A549 (cell line): ENCODE results near the gene HS6ST1. TPM values are rescaled to one million over a fixed set of nuclear protein-coding genes. Genes with fewer than 3 reads are reported as not detected.

ENCODE experiments used
- ATAC-seq, 2 experiments: fragments of 200-7000 bp in 1 of 2; fragments of >200 bp in 1 of 2; cut with Nextera tagmentation in 1 of 2; cut with Tn5 transposase in 1 of 2; 3 replicates each; pipeline versions ENCODE4 v1.8.0 to v1.9.1; 2018 to 2020; ENCODE audit warnings: mild to moderate bottlenecking in 1 of 2, moderate library complexity in 1 of 2
- CTCF ChIA-PET: fragments of 300-600 bp; sonication (Branson Sonifier 250); formaldehyde crosslinking; extraction: SDS; loops from one replicate; lab custom pipeline; 2021; ENCODE audit warnings: antibody characterized with exemption, inconsistent platforms; lab: Yijun Ruan, JAX
- POLR2A ChIA-PET: fragments of 350-600 bp; formaldehyde crosslinking; extraction: SDS; loops from one replicate; lab custom pipeline; 2021; ENCODE audit warnings: antibody characterized with exemption, inconsistent platforms; lab: Yijun Ruan, JAX
- DNase-seq, 2 experiments: peaks; one replicate each; pipeline versions ENCODE4 v3.0.0 to v3.0.0-alpha.2; 2011 to 2016; ENCODE audit warnings: low read depth in 1 of 2, low spot score in 1 of 2
- FAIRE-seq: peaks from 2 replicates; lab custom pipeline; 2011; peaks lifted over from hg19 to GRCh38; lab: Jason Lieb, UNC
- H3K27ac ChIP-seq, 2 experiments: fragments of >200 bp; sonication (Bioruptor Twin); formaldehyde crosslinking; 3 replicates each; pipeline ENCODE4 v1.5.1; 2016 to 2017
- H3K4me1 ChIP-seq: fragments of >200 bp; sonication (Bioruptor Twin); formaldehyde crosslinking; 3 replicates; pipeline ENCODE4 v1.6.1; 2016
- H3K4me2 ChIP-seq: fragments of >200 bp; sonication (Bioruptor Twin); formaldehyde crosslinking; 3 replicates; pipeline ENCODE4 v1.6.1; 2016
- H3K4me3 ChIP-seq: fragments of >200 bp; sonication (Bioruptor Twin); formaldehyde crosslinking; 3 replicates; pipeline ENCODE4 v1.5.1; 2016
- H3K9me3 ChIP-seq: fragments of >200 bp; sonication (Bioruptor Twin); formaldehyde crosslinking; 3 replicates; pipeline ENCODE4 v1.6.1; 2016
- CBX2 ChIP-seq: fragments of 200-600 bp; sonication (generic); IDR thresholded peaks from 2 replicates; pipeline ENCODE4 v1.6.1; 2016; ENCODE audit warnings: low read depth, mild to moderate bottlenecking, borderline replicate concordance
- EHMT2 ChIP-seq: fragments of 200-600 bp; sonication (generic); IDR thresholded peaks from 2 replicates; pipeline ENCODE4 v1.6.1; 2016; ENCODE audit warnings: antibody characterized with exemption, low read depth, mild to moderate bottlenecking, moderate library complexity
- HES2 ChIP-seq: fragments of >200 bp; sonication (Bioruptor Twin); formaldehyde crosslinking; IDR thresholded peaks from 2 replicates; pipeline ENCODE4 v1.6.1; 2016
- HEYL ChIP-seq: fragments of 250-450 bp; sonication (Bioruptor Pico); IDR thresholded peaks from 2 replicates; pipeline ENCODE4 v1.8.0; 2021; ENCODE audit warnings: mild to moderate bottlenecking, moderate library complexity
- HOXA7 ChIP-seq: fragments of 250-450 bp; sonication (Bioruptor Pico); IDR thresholded peaks from 2 replicates; pipeline ENCODE4 v1.5.0; 2020; ENCODE audit warnings: mild to moderate bottlenecking, moderate library complexity
- HOXB13 ChIP-seq: fragments of 250-450 bp; sonication (Bioruptor Pico); IDR thresholded peaks from 2 replicates; pipeline ENCODE4 v1.5.0; 2020; ENCODE audit warnings: low read depth, mild to moderate bottlenecking, moderate library complexity
- HOXB5 ChIP-seq: fragments of 250-450 bp; sonication (Bioruptor Pico); IDR thresholded peaks from 2 replicates; pipeline ENCODE4 v1.5.0; 2020; ENCODE audit warnings: mild to moderate bottlenecking, moderate library complexity
- JUN ChIP-seq, 2 experiments: fragments of >200 bp; sonication (Bioruptor Twin); formaldehyde crosslinking; IDR thresholded peaks; 2 replicates in 1 of 2; 3 replicates in 1 of 2; pipeline ENCODE4 v1.6.1; 2016 to 2017
- KDM1A ChIP-seq: fragments of 200-600 bp; sonication (generic); IDR thresholded peaks from 2 replicates; pipeline ENCODE4 v1.6.1; 2016; ENCODE audit warnings: low read depth, mild to moderate bottlenecking
- NFE2L2 ChIP-seq: fragments of 150-350 bp; conservative IDR thresholded peaks from 2 replicates; pipeline ENCODE4 v1.6.1; 2014; ENCODE audit warnings: low read length
- NPAS2 ChIP-seq: fragments of 250-450 bp; sonication (Bioruptor Pico); IDR thresholded peaks from 2 replicates; pipeline ENCODE4 v1.8.0; 2022; ENCODE audit warnings: mild to moderate bottlenecking, moderate library complexity, borderline replicate concordance
- PBX3 ChIP-seq: IDR thresholded peaks from 2 replicates; pipeline ENCODE4 v1.6.1; 2012
- POLR2AphosphoS2 ChIP-seq: conservative IDR thresholded peaks from 2 replicates; pipeline ENCODE4 v1.6.1; 2012; ENCODE audit warnings: low read length, improper control_type of control experiment, inconsistent platforms
- RNF2 ChIP-seq: fragments of 200-600 bp; sonication (generic); IDR thresholded peaks from 2 replicates; pipeline ENCODE4 v1.6.1; 2016; ENCODE audit warnings: low read depth, mild to moderate bottlenecking, antibody characterized with exemption, moderate library complexity, borderline replicate concordance
- SMC3 ChIP-seq: fragments of >200 bp; sonication (Bioruptor Twin); formaldehyde crosslinking; IDR thresholded peaks from 3 replicates; pipeline ENCODE4 v1.6.1; 2018; ENCODE audit warnings: inconsistent platforms
- TFCP2L1 ChIP-seq: fragments of 250-450 bp; sonication (Bioruptor Pico); IDR thresholded peaks from 2 replicates; pipeline ENCODE4 v1.5.0; 2021; ENCODE audit warnings: mild to moderate bottlenecking
- TP53 ChIP-seq: fragments of 250-450 bp; sonication (Bioruptor Pico); IDR thresholded peaks from 2 replicates; pipeline ENCODE4 v1.5.0; 2021; ENCODE audit warnings: mild to moderate bottlenecking, moderate library complexity
- ZSCAN20 ChIP-seq: fragments of 250-450 bp; sonication (Bioruptor Pico); IDR thresholded peaks from 2 replicates; pipeline ENCODE4 v1.8.0; 2022; ENCODE audit warnings: mild to moderate bottlenecking, moderate library complexity
- WGBS: methylation state at CpG from one replicate; pipeline ENCODE4 v1.1.6; 2017; ENCODE audit errors: missing lambda C conversion rate; 5-methylcytosine and 5-hydroxymethylcytosine counted together
- polyA plus RNA-seq, 4 experiments: library from polyadenylated mRNA; depleted of rRNA in 3 of 4; stranded (reverse); fragments of >200 nt; fragmentation: RNase III in 1 of 4; extraction: RNeasy Plus Mini Kit Qiagen cat#74134 plus additional on column Dnase treatment in 1 of 4; gene quantifications; 2 replicates in 3 of 4; 3 replicates in 1 of 4; pipeline ENCODE4 v1.2.3, GENCODE V29; 2011 to 2017
- TF ChIP-seq, protein P1 (sequence below): fragments of >200 bp; sonication (Bioruptor Twin); formaldehyde crosslinking; IDR thresholded peaks from 3 replicates; pipeline ENCODE4 v1.5.1; 2016
- TF ChIP-seq, protein P2 (sequence below): fragments of 250-450 bp; sonication (Bioruptor Pico); IDR thresholded peaks from 2 replicates; pipeline ENCODE4 v1.5.0; 2021; ENCODE audit warnings: mild to moderate bottlenecking, moderate library complexity, borderline replicate concordance
- TF ChIP-seq, protein P3 (sequence below): fragments of 200-600 bp; sonication (generic); IDR thresholded peaks from 2 replicates; pipeline ENCODE4 v1.6.1; 2016; ENCODE audit warnings: antibody characterized with exemption, mild to moderate bottlenecking, moderate library complexity
- TF ChIP-seq, protein P4 (sequence below): fragments of 150-350 bp; IDR thresholded peaks from 2 replicates; pipeline ENCODE4 v1.6.1; 2014; ENCODE audit warnings: low read depth, mild to moderate bottlenecking, low read length

Gene HS6ST1
- polyA plus RNA-seq, 2 of the 4 experiments (the other 2 are of a cell fraction): 3.8 to 11.6 TPM

DNA sequence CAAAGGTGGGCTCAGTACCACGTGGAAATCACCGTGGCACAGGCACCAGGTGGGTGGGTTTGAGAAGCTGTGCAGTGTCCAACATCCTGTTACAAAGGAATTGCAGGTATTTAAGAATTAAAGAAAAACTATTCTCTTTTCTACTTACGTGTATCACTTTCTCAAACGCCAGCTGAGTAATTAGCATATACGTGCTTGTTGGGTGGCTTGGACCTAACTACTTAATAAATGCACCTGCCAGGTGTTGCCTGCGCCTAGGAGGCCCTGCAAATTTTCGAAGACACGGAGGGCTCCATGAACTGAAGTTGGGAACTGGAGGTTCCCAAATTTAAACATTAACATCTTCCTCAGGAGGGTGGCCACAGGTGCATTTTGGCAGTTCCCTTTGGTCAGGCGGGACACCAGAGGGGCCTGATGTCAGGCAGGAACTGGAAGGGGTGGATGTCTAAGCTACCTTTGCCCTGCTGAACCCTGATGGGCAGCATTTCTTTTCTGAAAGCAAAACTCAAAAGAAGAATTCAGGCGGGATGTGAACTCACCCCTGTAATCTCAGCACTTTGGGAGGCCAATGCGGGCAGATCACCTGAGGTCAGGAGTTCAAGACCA, 84.8 kb downstream of the HS6ST1 start:
- CTCF ChIA-PET: interaction anchor here (0.6 to 5.2 kb wide), 11 partner anchors 9 to 356 kb away, joined by 3 to 35 read pairs (median 4); no protein-coding TSS in a partner anchor
- ATAC-seq: 0 out of 6 replicates have a peak, but pooled peaks of 1 of the 2 experiments have one; percentile 1
- POLR2A ChIA-PET: no interaction called here

DNA sequence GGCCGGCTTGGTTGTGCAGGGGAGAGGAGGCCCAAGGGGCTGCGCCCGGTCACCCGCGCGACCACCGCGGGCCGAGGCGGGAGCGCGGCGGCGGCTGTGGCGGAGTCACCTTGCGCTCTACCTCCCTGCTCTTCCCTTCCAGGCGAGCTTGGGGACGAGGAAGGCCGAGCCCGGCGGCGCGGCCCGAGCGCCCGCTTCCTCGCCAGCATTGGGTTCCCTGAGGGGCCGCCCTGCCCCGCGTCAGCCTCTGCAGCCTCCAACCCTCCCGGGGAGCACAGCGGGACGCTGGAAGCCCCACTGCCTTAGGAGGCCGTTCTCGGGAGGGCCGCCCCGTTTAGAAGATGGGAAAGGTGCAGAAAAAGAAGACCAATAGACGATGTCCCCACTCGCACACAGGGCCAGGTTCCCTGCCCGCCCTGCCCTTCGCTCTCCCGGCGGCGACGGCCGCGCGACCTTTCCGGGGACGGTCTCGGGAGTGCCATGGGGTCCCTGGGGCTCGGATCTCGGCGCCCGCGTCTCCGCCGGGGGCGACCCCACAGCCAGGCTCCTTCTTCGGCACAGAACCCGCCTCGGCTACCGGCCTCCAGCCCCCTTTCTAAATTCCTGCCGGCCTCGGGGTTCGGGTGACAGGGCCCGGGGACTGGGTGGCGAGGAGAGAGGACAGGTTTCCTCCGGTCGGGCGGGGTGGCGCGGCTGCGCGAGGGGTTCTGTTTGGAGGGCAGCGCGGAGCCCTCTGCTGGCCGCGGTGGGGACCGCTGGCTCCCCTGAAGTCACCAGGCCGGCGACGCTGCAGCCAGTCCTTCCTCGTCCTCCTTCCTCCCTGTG, 85.5 kb downstream of the HS6ST1 start:
- Histone ChIP-seq H3K27ac (peak overlapping the region; percentile 72 to 84), H3K4me1 (0 out of 3 replicates have a peak, but pooled peaks cover 4% of the 10 kb centered on the region), H3K9me3 (no peaks in the 10 kb centered on the region), H3K4me2 (peak overlapping the region; percentile 85), H3K4me3 (peak overlapping the region; percentile 68)
- WGBS: under 1% methylated on average over 14 of the region's 84 CpGs
- no peak for FAIRE-seq
- ATAC-seq: peak; percentile 96 to 97
- peak; percentile 82 to 89 for DNase-seq
- CTCF ChIA-PET: interaction anchor here (0.8 to 5.2 kb wide), 9 partner anchors 12 to 355 kb away, joined by 3 to 35 read pairs (median 3); no protein-coding TSS in a partner anchor
- POLR2A ChIA-PET: no interaction called here
- TF ChIP-seq EHMT2 (no peak), NFE2L2 (no peak), HOXA7 (no peak), CBX2 (no peak), TP53 (CRISPR knock-in tag) (no peak), HES2 (no peak), RNF2 (peak; percentile 20; the same call in 1 of the 2 replicates), ZSCAN20 (CRISPR knock-in tag) (no peak), SMC3 (peak; percentile 85), TFCP2L1 (CRISPR knock-in tag) (no peak), HOXB5 (no peak), KDM1A (no peak), HOXB13 (CRISPR knock-in tag) (no peak), POLR2AphosphoS2 (no peak), JUN (IDR thresholded peaks at IDR 0.05) (peak in 1 of 2 experiments; percentile 28; a peak in 1 of 5 replicates), HEYL (CRISPR knock-in tag) (no peak)
- TF ChIP-seq, protein P1, sequence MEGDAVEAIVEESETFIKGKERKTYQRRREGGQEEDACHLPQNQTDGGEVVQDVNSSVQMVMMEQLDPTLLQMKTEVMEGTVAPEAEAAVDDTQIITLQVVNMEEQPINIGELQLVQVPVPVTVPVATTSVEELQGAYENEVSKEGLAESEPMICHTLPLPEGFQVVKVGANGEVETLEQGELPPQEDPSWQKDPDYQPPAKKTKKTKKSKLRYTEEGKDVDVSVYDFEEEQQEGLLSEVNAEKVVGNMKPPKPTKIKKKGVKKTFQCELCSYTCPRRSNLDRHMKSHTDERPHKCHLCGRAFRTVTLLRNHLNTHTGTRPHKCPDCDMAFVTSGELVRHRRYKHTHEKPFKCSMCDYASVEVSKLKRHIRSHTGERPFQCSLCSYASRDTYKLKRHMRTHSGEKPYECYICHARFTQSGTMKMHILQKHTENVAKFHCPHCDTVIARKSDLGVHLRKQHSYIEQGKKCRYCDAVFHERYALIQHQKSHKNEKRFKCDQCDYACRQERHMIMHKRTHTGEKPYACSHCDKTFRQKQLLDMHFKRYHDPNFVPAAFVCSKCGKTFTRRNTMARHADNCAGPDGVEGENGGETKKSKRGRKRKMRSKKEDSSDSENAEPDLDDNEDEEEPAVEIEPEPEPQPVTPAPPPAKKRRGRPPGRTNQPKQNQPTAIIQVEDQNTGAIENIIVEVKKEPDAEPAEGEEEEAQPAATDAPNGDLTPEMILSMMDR: peak; percentile 68
- TF ChIP-seq, protein P2, sequence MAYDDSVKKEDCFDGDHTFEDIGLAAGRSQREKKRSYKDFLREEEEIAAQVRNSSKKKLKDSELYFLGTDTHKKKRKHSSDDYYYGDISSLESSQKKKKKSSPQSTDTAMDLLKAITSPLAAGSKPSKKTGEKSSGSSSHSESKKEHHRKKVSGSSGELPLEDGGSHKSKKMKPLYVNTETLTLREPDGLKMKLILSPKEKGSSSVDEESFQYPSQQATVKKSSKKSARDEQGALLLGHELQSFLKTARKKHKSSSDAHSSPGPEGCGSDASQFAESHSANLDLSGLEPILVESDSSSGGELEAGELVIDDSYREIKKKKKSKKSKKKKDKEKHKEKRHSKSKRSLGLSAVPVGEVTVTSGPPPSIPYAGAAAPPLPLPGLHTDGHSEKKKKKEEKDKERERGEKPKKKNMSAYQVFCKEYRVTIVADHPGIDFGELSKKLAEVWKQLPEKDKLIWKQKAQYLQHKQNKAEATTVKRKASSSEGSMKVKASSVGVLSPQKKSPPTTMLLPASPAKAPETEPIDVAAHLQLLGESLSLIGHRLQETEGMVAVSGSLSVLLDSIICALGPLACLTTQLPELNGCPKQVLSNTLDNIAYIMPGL (CRISPR knock-in tag): no peak
- TF ChIP-seq, protein P3, sequence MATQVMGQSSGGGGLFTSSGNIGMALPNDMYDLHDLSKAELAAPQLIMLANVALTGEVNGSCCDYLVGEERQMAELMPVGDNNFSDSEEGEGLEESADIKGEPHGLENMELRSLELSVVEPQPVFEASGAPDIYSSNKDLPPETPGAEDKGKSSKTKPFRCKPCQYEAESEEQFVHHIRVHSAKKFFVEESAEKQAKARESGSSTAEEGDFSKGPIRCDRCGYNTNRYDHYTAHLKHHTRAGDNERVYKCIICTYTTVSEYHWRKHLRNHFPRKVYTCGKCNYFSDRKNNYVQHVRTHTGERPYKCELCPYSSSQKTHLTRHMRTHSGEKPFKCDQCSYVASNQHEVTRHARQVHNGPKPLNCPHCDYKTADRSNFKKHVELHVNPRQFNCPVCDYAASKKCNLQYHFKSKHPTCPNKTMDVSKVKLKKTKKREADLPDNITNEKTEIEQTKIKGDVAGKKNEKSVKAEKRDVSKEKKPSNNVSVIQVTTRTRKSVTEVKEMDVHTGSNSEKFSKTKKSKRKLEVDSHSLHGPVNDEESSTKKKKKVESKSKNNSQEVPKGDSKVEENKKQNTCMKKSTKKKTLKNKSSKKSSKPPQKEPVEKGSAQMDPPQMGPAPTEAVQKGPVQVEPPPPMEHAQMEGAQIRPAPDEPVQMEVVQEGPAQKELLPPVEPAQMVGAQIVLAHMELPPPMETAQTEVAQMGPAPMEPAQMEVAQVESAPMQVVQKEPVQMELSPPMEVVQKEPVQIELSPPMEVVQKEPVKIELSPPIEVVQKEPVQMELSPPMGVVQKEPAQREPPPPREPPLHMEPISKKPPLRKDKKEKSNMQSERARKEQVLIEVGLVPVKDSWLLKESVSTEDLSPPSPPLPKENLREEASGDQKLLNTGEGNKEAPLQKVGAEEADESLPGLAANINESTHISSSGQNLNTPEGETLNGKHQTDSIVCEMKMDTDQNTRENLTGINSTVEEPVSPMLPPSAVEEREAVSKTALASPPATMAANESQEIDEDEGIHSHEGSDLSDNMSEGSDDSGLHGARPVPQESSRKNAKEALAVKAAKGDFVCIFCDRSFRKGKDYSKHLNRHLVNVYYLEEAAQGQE: no peak
- TF ChIP-seq, protein P4, sequence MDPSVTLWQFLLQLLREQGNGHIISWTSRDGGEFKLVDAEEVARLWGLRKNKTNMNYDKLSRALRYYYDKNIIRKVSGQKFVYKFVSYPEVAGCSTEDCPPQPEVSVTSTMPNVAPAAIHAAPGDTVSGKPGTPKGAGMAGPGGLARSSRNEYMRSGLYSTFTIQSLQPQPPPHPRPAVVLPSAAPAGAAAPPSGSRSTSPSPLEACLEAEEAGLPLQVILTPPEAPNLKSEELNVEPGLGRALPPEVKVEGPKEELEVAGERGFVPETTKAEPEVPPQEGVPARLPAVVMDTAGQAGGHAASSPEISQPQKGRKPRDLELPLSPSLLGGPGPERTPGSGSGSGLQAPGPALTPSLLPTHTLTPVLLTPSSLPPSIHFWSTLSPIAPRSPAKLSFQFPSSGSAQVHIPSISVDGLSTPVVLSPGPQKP: no peak

More for the DNA sequence above, 84.8 kb downstream of the HS6ST1 start:
- TF ChIP-seq HOXA7 (no peak), PBX3 (no peak), NPAS2 (CRISPR knock-in tag) (no peak)
- H3K27ac ChIP-seq: no peak overlapping the region
- peak overlapping the region; percentile 85 for H3K4me2 ChIP-seq
- no peak for FAIRE-seq
- no peaks in the 10 kb centered on the region for H3K9me3 ChIP-seq
- H3K4me1 ChIP-seq: 0 out of 3 replicates have a peak, but pooled peaks cover 3% of the 10 kb centered on the region
- no peak for DNase-seq
- no peak overlapping the region; the same call in 2 of the 3 replicates for H3K4me3 ChIP-seq
- 35% methylated on average over 11 of the region's 11 CpGs for WGBS
